ENCODE measurements around the gene SLC2A9.

The SLC2A9 gene

DNA sequence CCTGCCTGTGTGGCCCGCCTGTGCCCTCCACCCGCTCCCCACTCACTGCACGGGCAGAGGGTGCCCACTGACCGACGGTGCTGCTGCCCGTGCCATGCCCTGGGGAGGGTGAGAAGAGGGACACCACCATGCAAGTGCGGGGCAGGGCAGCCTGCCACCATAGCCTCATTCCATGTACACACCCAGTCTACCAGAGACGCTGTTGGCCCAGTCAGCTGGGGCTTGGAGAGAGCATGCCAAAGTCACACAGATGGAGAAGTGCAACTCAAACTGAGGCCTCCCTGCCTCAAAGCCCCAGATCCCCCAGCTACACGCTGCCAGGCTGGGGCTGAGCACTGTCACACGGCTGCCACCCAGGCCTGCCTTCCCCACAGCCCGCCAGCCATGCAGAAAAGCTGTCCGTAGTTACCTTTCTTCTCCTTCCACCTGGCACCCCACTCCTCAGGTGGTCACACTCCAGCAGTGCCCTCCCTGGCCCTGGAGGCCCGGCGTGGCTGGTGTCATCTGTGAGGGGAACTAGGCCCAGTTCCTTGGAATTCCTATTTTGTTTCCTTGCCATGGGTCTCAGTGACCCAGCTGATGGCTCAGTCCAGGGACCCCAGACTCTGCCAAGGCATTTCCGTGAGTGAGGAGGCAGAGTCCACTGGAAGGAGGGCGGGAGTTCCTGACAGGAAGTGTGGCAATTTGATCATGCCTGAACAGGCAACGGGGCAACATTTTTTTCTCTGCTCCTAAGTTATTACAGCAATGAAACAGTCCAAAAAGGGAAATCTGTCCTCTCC lies at the start of gene SLC2A9:
Gene SLC2A9 (minus strand): TSS at position 627 of the 782 bp plus-strand sequence. CDS start 68 bp downstream, at position 559.
- DNase-seq (ENCODE audit: low spot score), result no peak

DNA sequence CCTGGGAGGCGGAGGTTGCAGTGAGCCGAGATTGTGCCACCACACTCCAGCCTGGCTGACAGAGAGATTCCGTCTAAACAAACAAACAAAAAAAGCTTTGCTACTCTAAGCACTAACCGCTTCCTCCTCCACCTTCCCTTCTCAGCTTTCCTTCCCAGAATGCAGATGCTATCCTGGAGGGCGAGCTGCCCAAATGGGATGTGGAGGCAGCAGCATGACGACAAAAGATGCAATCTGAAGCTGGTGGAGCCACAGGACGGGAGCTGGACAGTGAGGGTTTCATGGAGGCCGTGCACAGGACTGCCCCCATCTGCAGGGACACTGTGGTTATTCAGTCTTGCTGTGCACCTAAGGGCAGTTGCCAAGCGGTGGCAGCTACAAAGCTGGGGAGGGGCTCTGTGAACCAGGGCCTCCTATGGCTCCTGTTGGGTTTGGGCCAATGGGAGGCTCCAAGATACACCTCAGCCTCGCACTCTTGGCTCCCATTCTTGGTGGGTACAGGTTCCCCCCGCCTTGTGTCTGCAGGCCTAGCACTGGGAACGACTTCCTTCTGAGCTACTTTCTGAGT lies 47.9 kb upstream of the SLC2A9 start:
- no peak for DNase-seq (ENCODE audit: low spot score)

DNA sequence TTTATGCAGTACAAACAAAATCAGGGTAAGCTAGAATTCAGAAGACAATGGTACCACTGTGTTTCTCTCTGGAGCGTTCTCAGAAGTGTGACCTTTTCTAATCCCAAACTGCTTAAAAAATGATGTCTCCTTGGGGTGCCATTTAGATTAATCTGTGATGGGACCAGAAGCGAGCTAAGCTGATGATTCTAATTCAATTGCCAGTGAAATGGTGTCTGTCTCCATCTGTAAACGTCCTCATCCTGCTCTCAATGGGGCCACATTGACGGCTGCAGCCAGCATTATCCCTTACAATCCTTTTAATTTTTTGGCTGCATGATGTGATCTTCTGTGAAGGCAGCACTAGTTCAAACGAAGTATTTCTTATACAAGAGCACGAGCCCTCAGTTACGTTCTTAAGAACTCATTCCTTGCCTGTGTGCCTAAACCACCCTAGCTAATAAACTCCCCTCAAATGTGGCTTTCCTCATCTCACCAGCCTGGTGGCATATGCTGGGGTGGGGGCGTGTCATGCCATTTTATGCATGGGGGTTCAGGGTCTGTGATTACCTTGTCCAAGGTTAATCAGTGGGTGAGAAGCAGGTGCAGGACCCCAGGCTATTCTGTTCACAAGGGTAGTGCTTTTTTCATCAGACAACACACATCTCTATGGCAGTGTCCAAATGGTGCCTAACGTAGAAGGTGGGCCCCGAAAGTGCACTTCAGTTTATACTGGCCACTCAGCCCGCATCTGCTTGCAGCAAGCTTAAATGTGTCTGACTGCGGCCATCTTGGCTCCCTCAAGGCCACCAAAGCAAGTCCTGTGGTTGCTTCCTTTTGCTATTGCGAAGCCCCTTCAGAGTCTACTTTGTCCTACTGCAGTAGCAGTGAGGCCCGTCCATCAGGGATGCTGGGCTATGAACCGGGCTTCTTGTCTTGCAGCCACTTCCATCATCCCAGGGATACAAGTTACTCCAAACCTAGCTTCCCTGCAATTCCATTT lies 45.7 kb upstream of the SLC2A9 start:
- DNase-seq (ENCODE audit: low spot score), result no peak

GRCh38 chr4:10066206-10066605 lies 44.9 kb upstream of the SLC2A9 start:
- no peak for DNase-seq (ENCODE audit: low spot score)

GRCh38 chr4:10063544-10064300 lies 42.4 kb upstream of the SLC2A9 start:
- DNase-seq (ENCODE audit: low spot score), result no peak

DNA sequence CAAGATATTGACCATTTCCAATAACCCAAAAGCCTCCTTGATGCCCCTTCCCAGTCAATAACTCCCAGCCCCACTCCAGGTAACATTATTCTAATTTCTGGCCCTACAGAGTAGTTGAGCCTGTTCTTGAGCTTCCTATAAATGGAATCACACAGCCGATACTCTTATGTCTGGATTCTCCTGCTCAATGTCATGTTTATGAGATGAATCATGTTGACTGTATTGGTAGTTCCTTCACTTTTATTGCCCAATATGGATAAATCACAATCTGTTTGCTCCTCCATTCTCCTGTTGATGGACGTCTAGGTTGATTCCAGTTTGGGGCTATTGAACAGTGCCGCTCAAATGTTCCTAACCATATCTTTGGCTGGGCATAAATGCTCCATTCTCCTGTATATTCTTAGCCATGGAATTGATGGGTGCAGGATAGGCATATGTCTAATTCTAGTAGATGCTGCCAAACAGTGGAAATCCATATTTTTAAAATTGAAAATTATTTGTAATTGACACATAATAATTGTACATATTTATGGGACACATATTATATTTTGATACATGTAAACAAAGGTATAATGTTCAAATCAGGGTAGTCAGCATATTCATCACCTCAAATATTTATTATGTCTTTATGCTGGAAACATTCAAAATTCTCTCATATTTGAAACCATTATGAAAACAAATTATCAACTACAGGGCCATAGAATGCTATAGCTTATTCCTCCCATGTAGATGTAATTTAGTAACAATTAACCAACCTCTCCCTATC lies 40.5 kb upstream of the SLC2A9 start:
- DNase-seq (ENCODE audit: low spot score), result no peak

- DNase-seq (ENCODE audit: low spot score), result no peak
Observed at GRCh38 chr4:10058371-10058770, 37.1 kb upstream of the SLC2A9 start.

GRCh38 chr4:10057023-10057395 lies 35.7 kb upstream of the SLC2A9 start:
- no peak for DNase-seq (ENCODE audit: low spot score)

DNA sequence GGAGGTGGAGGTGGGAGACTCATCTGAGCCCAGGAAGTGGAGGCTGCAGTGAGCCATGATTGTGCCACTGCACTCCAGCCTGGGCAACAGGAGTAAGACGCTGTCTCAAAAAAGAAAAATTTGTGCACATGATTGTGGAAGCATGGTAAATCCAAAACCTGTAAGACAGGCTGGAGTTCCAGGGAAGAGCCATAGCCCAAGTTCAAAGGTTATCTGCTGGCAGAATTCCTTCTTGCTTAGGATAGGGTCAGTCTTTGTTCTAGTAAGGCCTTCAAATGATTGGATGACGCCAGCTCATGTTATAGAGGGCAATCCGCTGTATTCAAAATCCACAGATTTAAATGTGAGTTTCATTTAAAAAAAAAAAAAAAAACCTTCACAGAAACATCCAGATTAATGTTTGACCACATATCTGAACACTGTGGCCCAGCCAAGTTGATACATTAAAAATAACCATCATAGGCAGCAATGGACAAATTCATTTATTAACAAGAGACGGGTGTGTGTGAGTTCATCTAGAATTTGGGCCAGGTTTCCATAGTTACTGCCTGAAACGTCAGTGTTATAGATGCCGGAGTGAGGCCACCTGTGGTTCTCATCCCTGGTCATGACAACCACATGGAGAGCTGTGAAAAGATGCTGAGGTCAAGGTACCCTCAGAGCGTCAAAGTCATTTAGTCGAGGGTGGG lies 35.2 kb upstream of the SLC2A9 start:
- DNase-seq (ENCODE audit: low spot score), result no peak

DNA sequence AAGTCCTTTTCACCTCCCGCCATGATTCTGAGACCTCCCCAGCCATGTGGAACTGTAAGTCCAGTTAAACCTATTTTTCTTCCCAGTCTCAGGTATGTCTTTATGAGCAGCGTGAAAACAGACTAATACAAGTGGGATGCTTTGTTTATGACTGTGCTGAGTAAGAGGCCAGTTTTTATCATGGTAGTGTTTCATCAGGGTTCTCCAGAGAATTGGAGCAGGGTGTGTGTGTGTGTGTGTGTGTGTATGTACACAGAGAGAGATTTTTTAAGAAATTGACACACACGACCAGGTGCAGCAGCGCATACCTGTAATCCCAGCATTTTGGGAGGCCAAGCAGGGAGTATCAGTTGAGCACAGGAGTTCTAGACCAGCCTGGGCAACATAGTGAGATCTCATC lies 34.6 kb upstream of the SLC2A9 start:
- no peak for DNase-seq (ENCODE audit: low spot score)

GRCh38 chr4:10054571-10055041 lies 33.3 kb upstream of the SLC2A9 start:
- no peak for DNase-seq (ENCODE audit: low spot score)

- DNase-seq (ENCODE audit: low spot score), result no peak
Observed at GRCh38 chr4:10053635-10054453, 32.5 kb upstream of the SLC2A9 start.

GRCh38 chr4:10051517-10052135 lies 30.3 kb upstream of the SLC2A9 start:
- DNase-seq (ENCODE audit: low spot score), result no peak

DNA sequence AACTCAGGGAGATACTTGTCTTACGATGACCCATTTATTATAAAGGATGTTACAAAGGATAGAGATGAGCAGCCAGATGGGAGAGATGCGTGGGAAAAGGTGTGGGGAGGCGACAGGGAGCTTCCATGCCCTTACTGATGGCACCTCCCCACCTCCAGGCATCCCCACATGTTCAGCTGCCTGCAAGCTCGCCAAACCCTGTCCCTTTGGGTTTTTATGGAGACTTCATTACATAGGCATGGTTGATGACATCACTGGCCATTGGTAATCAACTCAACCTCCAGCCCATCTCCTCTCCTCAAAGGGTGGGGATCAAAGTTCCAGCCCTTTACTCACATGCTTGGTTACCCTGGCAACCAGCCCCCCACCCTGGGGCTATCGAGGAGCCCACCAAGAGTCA lies 29.4 kb upstream of the SLC2A9 start:
- no peak for DNase-seq (ENCODE audit: low spot score)

GRCh38 chr4:10050261-10050661 lies 29.0 kb upstream of the SLC2A9 start:
- DNase-seq (ENCODE audit: low spot score), result no peak

GRCh38 chr4:10048941-10049697 lies 27.8 kb upstream of the SLC2A9 start:
- DNase-seq (ENCODE audit: low spot score), result no peak

DNA sequence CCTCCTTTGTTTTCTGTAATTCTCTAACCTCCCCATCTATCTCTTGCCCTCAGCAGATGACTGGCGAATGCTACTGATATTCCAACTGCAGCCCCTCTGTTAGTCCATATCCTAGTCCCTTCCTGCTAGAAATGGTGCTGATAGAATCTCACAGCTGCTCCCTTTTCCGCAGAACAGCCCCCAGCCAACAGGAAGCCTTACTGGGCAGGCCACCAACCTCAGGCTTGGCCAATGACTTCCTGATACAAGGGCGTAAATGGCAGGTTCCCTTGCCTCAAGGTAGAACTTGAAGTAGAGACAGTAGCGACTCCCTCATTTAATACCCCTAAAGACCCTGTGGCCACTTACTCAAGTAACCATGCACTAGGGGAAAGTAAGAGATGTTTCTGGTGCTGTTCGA lies 26.7 kb upstream of the SLC2A9 start:
- no peak for DNase-seq (ENCODE audit: low spot score)

GRCh38 chr4:10046471-10046870 lies 25.2 kb upstream of the SLC2A9 start:
- no peak for DNase-seq (ENCODE audit: low spot score)

All from CD4-positive, alpha-beta T cell treated with Interleukin-2 at 100 ng/mL for 4 hours (primary cell).